Right ventricle myocardium superior (tissue), 1 donor: ENCODE measurements around the gene MAT2A. TPM values are rescaled to one million over a fixed set of nuclear protein-coding genes. Genes with fewer than 3 reads are reported as not detected.

ENCODE experiments used
- ATAC-seq: fragments of 200-7000 bp; cut with Tn5 transposase; one replicate; pipeline ENCODE4 v1.9.1; 2020; ENCODE audit warnings: mild to moderate bottlenecking; ENCODE audit not compliant: poor library complexity
- DNase-seq: peaks from one replicate; pipeline ENCODE4 v3.0.0-alpha.2; 2020
- intact Hi-C: fragments of 100-400 bp; cut with DNase I; formaldehyde crosslinking; loops from one replicate; pipeline ENCODE4 v1.11.2; 2022
- long read RNA-seq: library from polyadenylated mRNA; unstranded; transcript quantifications from one replicate; pipeline ENCODE4 v2.0.0, GENCODE V29; 2021
- total RNA-seq: library from RNA; stranded (reverse); fragmentation: NEBNext Ultra II Directional; extraction: Animal tissue kit (Norgen Biotek cat#: 25700); gene quantifications from one replicate; pipeline ENCODE4 v1.2.1, GENCODE V29; 2021
- donor health status: DM: no; HTN: yes; CAD: no; lungs with severe emphysema.

The MAT2A gene
- 116 TPM for total RNA-seq
- long read RNA-seq, transcript MAT2A-201 (9 exons, 2,819 nt), result major isoform, 256 of 338 reads
- long read RNA-seq, partial matches to known transcripts, result 57 of 338 reads
- long read RNA-seq, other reads (novel, unspliced or antisense), result 23 of 338 reads

- intact Hi-C loops, result loop anchor here (5.0 kb wide), 2 partner anchors 36 to 101 kb away; no protein-coding TSS in a partner anchor
- peak; percentile 96 for DNase-seq
- peak; percentile 93 for ATAC-seq
These were observed at the start of gene MAT2A for GRCh38 chr2:85538507-85539360. Gene MAT2A (plus strand): TSS chr2:85539168. CDS start chr2:85539288, 120 bp downstream.

- intact Hi-C loops, result no loop called here
- ATAC-seq, result no peak
- no peak for DNase-seq
These were observed 47.9 kb upstream of the MAT2A start for GRCh38 chr2:85490861-85491755.

- intact Hi-C loops, result no loop called here
- ATAC-seq, result no peak
- DNase-seq, result no peak
These were observed 42.5 kb upstream of the MAT2A start for GRCh38 chr2:85496436-85496835.

- intact Hi-C loops, result no loop called here
- DNase-seq (no peak), ATAC-seq (no peak)
These were observed 40.9 kb upstream of the MAT2A start for GRCh38 chr2:85497944-85498630.

DNA sequence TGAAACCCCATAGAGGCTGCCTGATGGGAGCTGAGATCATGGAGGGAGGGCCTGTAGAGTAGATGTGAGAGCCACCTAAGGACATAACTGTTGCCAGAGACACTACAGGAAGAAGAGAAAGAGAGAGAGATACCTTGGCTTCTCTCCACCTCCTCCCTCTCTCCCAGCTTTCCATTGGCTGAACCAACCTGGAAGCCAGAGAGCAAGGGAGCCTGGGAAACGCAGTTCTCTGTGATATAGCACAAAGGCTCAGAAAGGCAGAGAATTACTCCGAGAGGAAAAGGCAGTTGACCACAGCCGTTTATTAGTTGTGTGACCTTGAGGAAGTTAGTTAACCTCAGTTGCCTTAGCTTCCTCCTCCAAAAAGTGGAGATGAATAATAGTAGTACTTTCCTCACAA lies 37.7 kb upstream of the MAT2A start:
- ATAC-seq, result peak; percentile 40
- DNase-seq, result no peak
- intact Hi-C loops, result loop anchor here (5.0 kb wide), 1 partner anchor 36 kb away; the partner anchor contains the start of gene MAT2A

DNA sequence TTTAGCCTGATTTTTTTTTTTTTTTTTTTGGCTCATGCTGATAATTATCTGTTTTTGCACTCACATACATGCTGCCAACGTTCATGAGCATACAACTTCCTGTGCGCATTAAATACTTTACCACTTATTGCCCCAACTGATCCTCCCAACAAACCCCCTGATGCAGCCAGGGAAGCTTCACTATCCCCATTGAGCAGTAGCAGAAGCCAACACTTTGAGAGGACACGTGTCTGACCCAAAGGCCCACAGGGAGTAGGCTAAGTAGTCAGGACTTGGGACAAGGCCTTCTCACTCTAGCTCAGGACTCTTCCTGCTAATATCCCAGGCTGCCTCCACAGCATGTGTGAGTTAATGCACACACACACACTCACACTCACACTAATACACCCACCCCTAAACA lies 36.2 kb upstream of the MAT2A start:
- ATAC-seq, result no peak
- DNase-seq, result no peak
- intact Hi-C loops, result loop anchor here (5.0 kb wide), 1 partner anchor 35 kb away; the partner anchor contains the start of gene MAT2A

GRCh38 chr2:85503168-85503850 lies 35.7 kb upstream of the MAT2A start:
- ATAC-seq (no peak), DNase-seq (no peak)
- intact Hi-C loops, result loop anchor here (5.0 kb wide), 1 partner anchor 34 kb away; the partner anchor contains the start of gene MAT2A

- DNase-seq (no peak), ATAC-seq (no peak)
- intact Hi-C loops, result loop anchor here (5.0 kb wide), 1 partner anchor 33 kb away; the partner anchor contains the start of gene MAT2A
These were observed 34.9 kb upstream of the MAT2A start for GRCh38 chr2:85503851-85504777.

GRCh38 chr2:85504778-85505261 lies 34.1 kb upstream of the MAT2A start:
- intact Hi-C loops, result loop anchor here (5.0 kb wide), 1 partner anchor 32 kb away; the partner anchor contains the start of gene MAT2A
- ATAC-seq (peak; percentile 65), DNase-seq (peak; percentile 50)

GRCh38 chr2:85505551-85506238 lies 33.3 kb upstream of the MAT2A start:
- intact Hi-C loops, result no loop called here
- DNase-seq, result no peak
- ATAC-seq, result no peak

DNA sequence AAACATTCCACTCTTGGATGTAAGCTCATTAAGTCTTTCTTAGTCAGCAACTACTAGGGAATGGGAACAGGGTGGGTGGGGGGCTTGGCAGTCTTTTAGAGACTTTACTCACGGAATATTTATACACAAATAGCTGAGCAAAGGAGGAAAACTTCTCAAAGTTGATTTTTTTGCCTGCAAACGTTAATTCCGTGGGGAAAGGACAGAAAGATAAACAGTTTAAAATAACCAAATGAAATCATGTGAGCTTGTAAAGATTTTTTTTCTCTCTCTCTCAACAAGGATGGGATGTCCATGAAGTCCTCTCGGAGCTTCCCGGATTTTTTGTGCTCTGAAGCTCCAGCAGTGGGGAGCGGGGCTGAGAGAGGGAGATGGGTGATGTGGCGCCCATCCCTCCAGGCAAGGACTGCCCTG lies 32.2 kb upstream of the MAT2A start:
- intact Hi-C loops, result no loop called here
- ATAC-seq (no peak), DNase-seq (no peak)

DNA sequence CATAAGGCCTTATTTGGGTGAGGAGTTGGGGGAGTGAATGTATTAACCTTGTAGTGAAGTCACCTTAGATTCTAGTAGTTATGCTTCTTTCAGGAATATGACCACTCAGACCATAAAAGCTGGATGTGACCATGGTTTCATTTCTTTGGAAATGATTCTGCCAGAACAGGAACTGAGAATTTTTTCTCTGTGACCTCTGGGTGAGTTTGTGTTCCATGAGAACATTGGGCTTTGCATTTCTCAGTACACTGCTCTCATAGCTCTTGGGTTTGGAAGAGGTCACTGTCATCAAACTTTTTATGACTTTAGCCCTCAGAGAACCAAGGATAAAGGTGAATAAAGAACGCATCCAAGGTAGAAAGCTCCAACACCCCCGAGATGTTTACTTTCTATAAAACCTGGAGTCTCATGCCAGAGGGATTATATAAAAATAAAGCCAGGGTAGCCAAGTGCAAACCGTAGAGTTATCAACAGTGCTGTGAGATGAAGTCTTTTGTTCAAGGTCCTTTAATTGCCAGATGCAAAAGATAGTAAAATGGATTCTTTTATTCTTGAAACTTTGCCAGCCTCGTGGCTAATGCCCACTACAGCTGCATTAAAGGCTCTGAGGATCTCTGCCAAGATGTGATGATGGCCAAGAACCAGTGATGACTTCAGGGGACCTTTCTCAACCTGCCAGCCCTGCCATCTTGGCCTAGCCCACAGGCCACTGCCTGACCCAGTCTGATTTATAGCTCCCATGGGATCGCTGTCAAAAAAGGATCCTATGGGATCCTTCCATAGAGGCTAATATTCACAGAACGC lies 27.8 kb upstream of the MAT2A start:
- intact Hi-C loops, result no loop called here
- no peak for DNase-seq
- peak; percentile 39 for ATAC-seq

- no peak for DNase-seq
These were observed 24.6 kb upstream of the MAT2A start for GRCh38 chr2:85514323-85514722.

GRCh38 chr2:85516653-85517389 lies 22.1 kb upstream of the MAT2A start:
- ATAC-seq, result no peak
- intact Hi-C loops, result no loop called here
- DNase-seq, result no peak

More at GRCh38 chr2:85514323-85514722, 24.6 kb upstream of the MAT2A start:
- no peak for ATAC-seq
- intact Hi-C loops, result no loop called here
